Ammon's horn (tissue), 1 donor: Measurements from ENCODE around the gene TYRP1.
"Not testable (repeated sequence)": the region's sequence is repeated elsewhere in the genome, so short reads cannot be mapped to it uniquely, and the experiment has no call there.

ENCODE experiments used
- DNase-seq: peaks from one replicate; pipeline ENCODE4 v3.0.0-alpha.2; 2016; ENCODE audit warnings: low spot score

TYRP1 gene

GRCh38 chr9:12693141-12693540, at the start of gene TYRP1:
Gene TYRP1, plus strand, starts transcription at chr9:12693385. Its CDS starts 612 bp downstream, at chr9:12693997.
- no peak for DNase-seq

DNA sequence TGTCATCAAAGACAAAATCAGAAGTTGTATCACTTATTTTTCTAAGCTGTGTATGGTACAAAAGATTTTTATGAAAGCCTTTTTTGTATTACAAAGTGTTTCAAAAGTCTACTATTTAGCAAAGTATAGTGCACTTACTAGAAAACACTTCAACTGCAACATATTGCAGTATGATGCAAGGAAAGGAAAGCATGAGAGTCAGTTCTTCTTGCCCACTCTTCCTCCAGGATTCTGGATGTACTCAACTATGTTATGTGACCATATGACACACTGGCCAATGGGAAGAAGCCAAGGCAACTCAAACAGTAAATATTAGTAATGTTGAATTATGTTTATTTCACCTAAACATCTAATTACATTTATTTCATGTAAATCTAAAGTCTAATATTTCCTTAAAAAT, 49.5 kb upstream of the TYRP1 start:
- no peak for DNase-seq

- DNase-seq: no peak
Measured at GRCh38 chr9:12648925-12649324, 44.3 kb upstream of the TYRP1 start.

GRCh38 chr9:12651125-12651524, 42.1 kb upstream of the TYRP1 start:
- no peak for DNase-seq

- no peak for DNase-seq
Measured at GRCh38 chr9:12652973-12653372, 40.2 kb upstream of the TYRP1 start.

- DNase-seq: no peak
Measured at GRCh38 chr9:12656803-12657202, 36.4 kb upstream of the TYRP1 start.

DNA sequence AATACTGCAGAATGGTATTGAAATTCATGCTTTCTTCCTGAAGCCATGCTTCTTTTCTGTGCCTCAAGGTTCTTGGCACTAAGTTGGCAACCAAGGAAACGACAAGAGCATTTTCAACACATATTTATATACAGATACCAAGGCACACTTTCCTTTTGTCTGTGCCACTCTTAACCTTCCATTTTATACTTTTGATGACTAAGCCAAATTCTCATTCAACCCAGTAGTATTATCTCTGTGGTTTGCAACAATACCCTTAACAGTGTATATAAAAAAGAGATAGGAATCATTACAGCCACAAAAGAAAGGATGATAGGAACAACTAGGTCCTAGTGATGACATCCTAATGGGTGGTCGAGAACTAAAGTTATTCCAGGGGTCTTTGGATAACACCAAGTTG, 36.0 kb upstream of the TYRP1 start:
- no peak for DNase-seq

DNA sequence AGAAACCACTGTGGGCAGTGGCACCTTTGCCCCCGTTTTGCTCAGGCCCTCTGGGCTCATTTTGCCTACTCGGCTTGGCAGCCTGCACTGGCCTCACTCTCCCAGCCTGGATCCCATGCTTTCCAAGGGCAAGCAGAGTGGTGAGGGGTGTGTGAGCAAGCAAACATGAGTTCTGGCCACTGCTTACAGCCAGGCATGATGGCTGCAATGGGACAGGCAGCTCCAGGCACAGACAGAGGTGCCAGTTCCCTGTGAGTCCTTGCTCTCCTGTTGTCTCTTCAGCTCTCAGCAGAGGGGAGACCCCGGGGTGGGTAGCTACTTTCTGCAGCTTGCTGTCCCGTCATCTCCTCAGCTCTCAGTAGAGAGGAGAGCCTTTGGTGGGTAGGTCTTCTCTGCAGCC, 35.2 kb upstream of the TYRP1 start:
- no peak for DNase-seq

DNA sequence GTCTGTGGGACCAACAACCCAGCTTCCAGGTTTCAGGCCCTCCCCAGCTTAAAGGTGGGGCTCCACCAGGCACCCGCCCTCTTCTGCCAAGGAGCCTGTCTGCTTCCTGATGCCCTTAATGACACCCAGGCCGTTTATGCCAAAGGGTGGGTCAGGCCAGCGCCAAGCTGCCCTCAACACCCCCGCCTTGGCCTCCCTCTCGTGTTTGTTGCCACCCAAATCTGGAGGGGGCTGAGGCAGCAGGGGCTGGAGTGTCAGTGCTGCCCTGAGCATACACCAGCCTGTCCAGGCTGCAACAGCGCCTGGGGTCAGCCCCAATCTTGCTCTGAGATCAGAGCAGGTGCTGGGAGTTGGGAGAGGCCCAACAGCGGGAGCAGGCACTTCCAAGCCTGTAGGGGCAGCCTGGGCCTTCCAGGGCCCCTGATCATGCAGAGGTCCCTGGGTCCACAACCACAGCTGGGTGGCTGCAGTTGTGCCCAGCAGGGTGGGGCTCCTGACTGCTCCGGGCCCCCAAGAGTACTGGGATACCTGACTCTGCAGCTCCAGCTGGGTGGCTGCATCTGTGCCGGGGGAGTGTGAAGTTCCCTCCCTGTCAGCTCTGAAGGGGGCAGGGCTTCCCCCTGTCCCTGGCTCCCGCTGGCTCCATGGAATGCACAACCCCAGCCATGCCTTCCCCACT, 34.5 kb upstream of the TYRP1 start:
- no peak for DNase-seq

- no peak for DNase-seq
Measured at GRCh38 chr9:12659220-12659619, 34.0 kb upstream of the TYRP1 start.

DNA sequence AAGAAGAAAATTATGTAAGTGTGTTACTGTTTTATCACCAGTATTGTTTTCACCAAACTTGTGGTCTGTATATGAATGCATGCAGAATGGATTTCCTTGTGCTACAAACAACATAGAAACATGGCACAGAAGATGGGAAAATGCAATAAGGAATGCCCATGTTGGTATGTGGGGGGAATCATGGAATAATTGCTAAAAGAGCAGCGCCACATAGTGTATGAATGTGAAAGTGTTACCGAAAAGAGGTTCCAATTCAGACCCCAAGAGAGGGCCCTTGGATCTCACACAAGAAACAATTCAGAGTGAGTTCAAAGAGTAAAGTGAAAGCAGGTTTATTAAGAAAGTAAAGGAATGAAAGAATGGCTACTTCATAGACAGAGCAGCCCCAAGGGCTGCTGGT, 26.4 kb upstream of the TYRP1 start:
- no peak for DNase-seq

DNA sequence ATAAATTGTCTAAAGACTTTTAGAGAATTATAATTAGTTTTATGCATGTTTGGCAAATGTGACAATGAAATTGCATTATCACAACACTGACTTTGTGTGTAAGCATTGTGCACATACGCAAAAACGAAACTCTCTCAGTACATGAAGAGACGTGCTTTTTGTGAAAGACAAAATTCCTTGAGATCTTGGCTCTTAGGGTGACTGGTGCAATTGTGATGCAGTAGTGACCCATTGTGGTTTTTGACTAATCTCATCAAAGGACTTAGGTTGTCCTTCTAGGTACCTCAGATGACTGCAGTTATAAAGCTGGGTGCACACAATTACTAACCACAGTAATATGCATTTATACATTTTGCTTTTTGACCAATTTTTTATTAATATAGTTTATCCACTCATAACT, 25.3 kb upstream of the TYRP1 start:
- no peak for DNase-seq

GRCh38 chr9:12670006-12670405, 23.2 kb upstream of the TYRP1 start:
- no peak for DNase-seq

GRCh38 chr9:12674961-12675360, 18.2 kb upstream of the TYRP1 start:
- no peak for DNase-seq

DNA sequence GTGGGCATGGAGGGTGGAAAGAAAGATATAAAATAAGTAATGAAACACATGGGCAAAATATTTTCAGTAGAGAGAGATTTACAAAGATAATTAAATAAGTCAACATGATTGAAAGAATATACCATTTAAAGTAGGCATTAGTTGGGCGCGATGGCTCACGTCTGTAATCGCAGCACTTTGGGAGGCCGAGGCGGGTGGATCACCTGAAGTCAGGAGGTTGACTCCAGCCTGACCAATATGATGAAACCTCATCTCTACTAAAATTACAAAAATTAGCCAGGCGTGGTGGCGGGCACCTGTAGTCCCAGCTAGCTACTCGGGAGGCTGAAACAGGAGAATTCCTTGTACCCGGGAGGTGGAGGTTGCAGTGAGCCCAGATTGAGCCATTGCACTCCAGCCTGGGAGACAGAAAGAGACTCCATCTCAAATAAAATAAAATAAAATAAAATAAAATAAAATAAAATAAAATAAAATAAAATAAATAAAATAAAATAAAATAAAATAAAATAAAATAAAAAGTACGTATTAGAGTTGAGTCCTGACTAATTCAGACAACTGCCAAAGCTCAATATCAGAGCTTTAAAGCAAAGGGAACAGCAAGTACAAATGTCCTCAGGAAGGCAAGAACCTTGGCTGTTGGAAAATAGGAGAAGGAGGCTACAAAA, 15.6 kb upstream of the TYRP1 start:
- not testable (repeated sequence) for DNase-seq

GRCh38 chr9:12680341-12680740, 12.8 kb upstream of the TYRP1 start:
- no peak for DNase-seq

DNA sequence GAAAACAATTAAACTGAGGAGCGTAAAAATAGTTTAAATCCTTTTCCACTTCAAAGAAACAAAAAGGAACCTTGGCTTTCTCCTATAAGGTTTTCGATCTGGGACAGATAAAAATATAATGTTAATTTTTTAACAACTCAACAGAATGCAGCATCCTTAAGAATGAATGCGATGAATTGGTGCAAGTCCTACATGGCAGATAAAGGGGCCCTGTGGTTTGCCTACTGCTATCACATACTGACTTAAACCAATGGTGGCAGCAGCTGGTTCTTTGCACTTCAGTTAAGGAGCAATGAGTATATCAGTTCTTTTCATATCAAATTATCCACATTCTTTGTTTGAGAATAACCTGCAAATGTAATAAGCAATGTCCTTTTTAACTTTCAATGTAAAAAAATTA, 12.4 kb upstream of the TYRP1 start:
- DNase-seq: no peak

DNA sequence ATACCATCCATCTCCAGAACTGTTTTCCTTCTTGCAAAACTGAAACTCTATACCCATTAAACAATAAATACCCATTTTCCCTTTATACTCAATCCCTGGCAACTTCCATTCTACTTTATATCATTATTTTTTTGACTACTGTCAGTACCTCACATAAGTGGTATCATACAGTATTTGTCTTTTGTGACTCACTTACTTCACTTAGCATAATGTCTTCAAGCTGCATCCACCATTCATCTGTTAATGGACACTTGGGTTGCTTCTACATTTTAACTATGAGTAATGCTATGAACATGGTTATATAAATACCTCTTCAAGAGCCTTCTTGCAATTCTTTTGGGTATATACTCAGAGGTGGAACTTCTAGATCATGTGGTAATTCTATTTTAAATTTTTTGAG, 11.6 kb upstream of the TYRP1 start:
- no peak for DNase-seq

DNA sequence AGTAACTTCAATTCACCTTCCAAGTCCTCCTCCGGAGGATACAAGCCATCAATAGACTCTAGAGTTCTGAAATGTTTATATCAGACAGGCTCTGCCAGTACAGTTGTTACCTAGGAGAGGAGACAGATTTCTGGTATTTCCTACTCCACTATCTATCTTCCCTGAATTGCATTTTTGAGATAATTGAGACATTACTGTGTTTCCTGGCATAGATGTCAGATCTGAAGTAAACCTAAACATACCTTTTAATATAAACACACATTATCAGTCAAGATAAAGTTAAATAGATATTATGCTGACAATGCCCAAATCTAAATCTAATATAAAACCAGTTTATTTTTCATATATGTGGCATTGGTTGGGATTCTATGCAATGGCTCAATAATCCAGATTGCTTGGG, 8.2 kb upstream of the TYRP1 start:
- DNase-seq: no peak

- no peak for DNase-seq
Measured at GRCh38 chr9:12689233-12689632, 4.0 kb upstream of the TYRP1 start.

GRCh38 chr9:12694013-12694412, 828 bp downstream of the TYRP1 start:
- DNase-seq: no peak

GRCh38 chr9:12695474-12695873, 2.3 kb downstream of the TYRP1 start:
- DNase-seq: peak; percentile 4

GRCh38 chr9:12696931-12697622, 3.9 kb downstream of the TYRP1 start:
- DNase-seq: no peak
